GM19324 (cell line): ENCODE data around the gene PDE6B.

ENCODE experiments used
- ATAC-seq: cut with Tn5 transposase; IDR thresholded peaks from one replicate; pipeline ENCODE4 v1.9.1; 2021; ENCODE audit warnings: mild to moderate bottlenecking, moderate library complexity; ENCODE audit not compliant: unreplicated experiment, low FRiP score

Gene PDE6B

DNA sequence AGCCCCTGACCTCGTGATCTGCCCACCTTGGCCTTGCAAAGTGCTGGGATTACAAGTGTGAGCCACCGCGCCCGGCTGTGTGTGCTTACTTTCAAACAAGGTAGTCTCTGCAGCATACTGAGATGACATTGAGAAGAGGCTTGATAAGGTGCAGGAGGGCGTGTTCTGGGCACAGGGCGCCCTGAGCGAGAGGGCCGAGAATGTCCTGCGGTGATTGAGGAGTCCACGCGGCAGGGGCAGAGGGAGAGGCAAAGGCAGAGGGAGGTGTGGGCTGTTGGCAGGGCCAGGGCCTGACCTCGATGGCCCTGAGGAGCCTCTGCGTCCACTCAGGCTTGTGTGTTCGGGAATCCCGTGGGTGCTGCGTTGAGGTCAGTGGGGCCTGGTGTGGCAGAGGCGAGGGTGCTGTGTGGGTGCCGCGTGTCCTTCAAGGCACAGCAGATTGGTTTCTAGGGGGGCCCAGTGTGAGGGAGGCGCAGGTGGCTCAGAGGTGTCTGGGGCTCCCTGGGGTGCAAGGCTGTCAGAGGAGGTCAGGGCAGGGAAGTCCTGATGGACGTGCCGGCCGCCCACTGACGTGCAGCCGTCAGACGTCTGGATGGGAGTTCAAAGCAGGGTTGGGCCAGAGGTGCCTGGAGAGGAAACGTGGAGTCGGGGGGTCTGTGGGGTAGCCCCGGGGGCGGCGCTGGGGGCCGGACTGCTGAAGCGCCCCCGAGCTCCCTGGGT lies 92.4 kb downstream of the PDE6B start:
- no peak for ATAC-seq

DNA sequence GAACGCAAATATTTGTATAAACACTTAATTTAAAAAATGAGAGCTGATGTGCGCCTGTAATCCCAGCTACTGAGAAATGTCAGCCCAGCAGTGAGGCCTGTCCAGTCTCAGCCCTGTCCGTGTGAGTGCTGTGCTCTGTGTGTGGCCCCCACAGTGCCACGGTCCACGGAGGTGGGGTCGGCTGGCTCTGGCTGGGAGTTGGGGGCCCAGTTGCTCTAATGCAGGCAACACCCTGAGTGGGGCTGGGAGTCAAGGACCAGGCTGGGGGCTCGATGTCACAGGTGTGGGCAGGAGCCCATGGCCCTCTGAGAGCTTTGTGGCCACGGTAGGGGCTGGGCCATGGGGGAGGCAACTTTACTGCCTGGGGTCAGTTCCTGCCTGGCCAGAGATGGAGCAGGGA lies 93.1 kb downstream of the PDE6B start:
- ATAC-seq: no peak
